GM23248 (cell line): ENCODE results near the gene MYOM3. TPM values are rescaled to one million over a fixed set of nuclear protein-coding genes. Genes with fewer than 3 reads are reported as not detected.

Experiments used
- DNase-seq: peaks from one replicate; pipeline ENCODE4 v3.0.0-alpha.2; 2015
- H2AFZ ChIP-seq: fragments of 200-600 bp; sonication (generic); 2 replicates; pipeline ENCODE4 v1.6.1; 2016; ENCODE audit warnings: antibody characterized with exemption
- H3F3A ChIP-seq: fragments of 200-600 bp; sonication (generic); 2 replicates; pipeline ENCODE4 v1.6.1; 2016; ENCODE audit warnings: mild to moderate bottlenecking, antibody characterized with exemption, mixed run types; ENCODE audit not compliant: insufficient read depth
- H3K27ac ChIP-seq: fragments of 200-600 bp; sonication (generic); 2 replicates; pipeline ENCODE4 v1.5.1; 2016; ENCODE audit warnings: mild to moderate bottlenecking
- H3K27me3 ChIP-seq: fragments of 200-600 bp; sonication (generic); replicated peaks from 2 replicates; pipeline ENCODE4 v1.6.1; 2016; ENCODE audit warnings: mild to moderate bottlenecking; ENCODE audit not compliant: insufficient read depth
- H3K36me3 ChIP-seq: fragments of 200-600 bp; sonication (generic); 2 replicates; pipeline ENCODE4 v1.6.1; 2016; ENCODE audit warnings: low read depth, mild to moderate bottlenecking
- H3K4me1 ChIP-seq: fragments of 200-600 bp; sonication (generic); 2 replicates; pipeline ENCODE4 v1.6.1; 2016; ENCODE audit warnings: mild to moderate bottlenecking; ENCODE audit not compliant: insufficient read depth
- H3K4me2 ChIP-seq: fragments of 200-600 bp; sonication (generic); one replicate; pipeline ENCODE4 v1.6.1; 2016; ENCODE audit warnings: mild to moderate bottlenecking; ENCODE audit not compliant: unreplicated experiment
- H3K4me3 ChIP-seq: fragments of 200-600 bp; sonication (generic); 2 replicates; pipeline ENCODE4 v1.5.1; 2016; ENCODE audit warnings: mild to moderate bottlenecking
- H3K79me2 ChIP-seq: fragments of 200-600 bp; sonication (generic); 2 replicates; pipeline ENCODE4 v1.6.1; 2016; ENCODE audit warnings: mild to moderate bottlenecking; ENCODE audit not compliant: insufficient read depth
- H3K9ac ChIP-seq: fragments of 200-600 bp; sonication (generic); 2 replicates; pipeline ENCODE4 v1.6.1; 2016; ENCODE audit warnings: mild to moderate bottlenecking
- H3K9me2 ChIP-seq: fragments of 200-600 bp; sonication (generic); 2 replicates; pipeline ENCODE4 v1.6.1; 2016; ENCODE audit warnings: mixed run types, mild to moderate bottlenecking, moderate library complexity; ENCODE audit not compliant: insufficient read depth
- H3K9me3 ChIP-seq: fragments of 200-600 bp; sonication (generic); one replicate; pipeline ENCODE4 v1.6.1; 2017; ENCODE audit warnings: low read depth
- H4K20me1 ChIP-seq: fragments of 200-600 bp; sonication (generic); 2 replicates; pipeline ENCODE4 v1.6.0; 2016; ENCODE audit not compliant: insufficient read depth
- EZH2 ChIP-seq: fragments of 200-600 bp; sonication (generic); IDR thresholded peaks from 2 replicates; pipeline ENCODE4 v1.6.1; 2018; ENCODE audit warnings: antibody characterized with exemption, mild to moderate bottlenecking; ENCODE audit not compliant: insufficient read depth, poor library complexity, severe bottlenecking
- EZH2phosphoT487 ChIP-seq: fragments of 200-600 bp; sonication (generic); IDR thresholded peaks from 2 replicates; pipeline ENCODE4 v1.6.1; 2018; ENCODE audit warnings: antibody characterized with exemption, moderate library complexity, mild to moderate bottlenecking, low read depth; ENCODE audit not compliant: insufficient read depth
- WGBS, 2 experiments: methylation state at CpG; one replicate each; pipeline ENCODE4 v1.1.6; 2015 to 2017; ENCODE audit warnings: low lambda C conversion rate in 2 of 2, low coverage in 1 of 2; ENCODE audit errors: missing lambda C conversion rate in 2 of 2; 5-methylcytosine and 5-hydroxymethylcytosine counted together
- in situ Hi-C: fragments of 300-500 bp; cut with MboI; formaldehyde crosslinking; loops from 2 replicates; pipeline ENCODE4 v1.15.0; 2020
- polyA plus RNA-seq: library from polyadenylated mRNA; unstranded; fragments of >200 nt; fragmentation: Nextera tagmentation; extraction: Ambion mirVana; gene quantifications from 2 replicates; pipeline ENCODE4 v1.2.1, GENCODE V29; 2016
- total RNA-seq: library from RNA; depleted of rRNA; stranded (reverse); fragments of >200 nt; shearing (Covaris generic); gene quantifications from 2 replicates; pipeline ENCODE4 v1.2.3, GENCODE V29; 2014

MYOM3 gene
- total and polyA plus RNA-seq, 2 experiments from 2014 or later: 1.2 to 1.4 TPM

- 80 to 83% methylated on average over 4 of the region's 4 CpGs for WGBS, 2 experiments
- peak; percentile 73 for DNase-seq
- Histone ChIP-seq H3K27ac (no peak overlapping the region), H3K9ac (no peak overlapping the region), H3F3A (no peaks in the 10 kb centered on the region), H3K9me2 (no peaks in the 10 kb centered on the region), H3K4me2 (no peak overlapping the region), H3K9me3 (no peaks in the 10 kb centered on the region), H3K4me1 (peaks cover 6% of the 10 kb centered on the region), H3K79me2 (no peaks in the 10 kb centered on the region), H2AFZ (no peak overlapping the region), H3K27me3 (no peaks in the 10 kb centered on the region), H4K20me1 (no peaks in the 10 kb centered on the region), H3K36me3 (no peaks in the 10 kb centered on the region), H3K4me3 (no peak overlapping the region)
- in situ Hi-C loops: no loop called here
- TF ChIP-seq EZH2phosphoT487 (no peak), EZH2 (no peak)
These were observed 84.0 kb downstream of the MYOM3 start for GRCh38 chr1:24027838-24028468.

- H3K27ac ChIP-seq: peak overlapping the region; percentile 83
- in situ Hi-C loops: no loop called here
These were observed 89.2 kb downstream of the MYOM3 start for GRCh38 chr1:24022581-24023361.

GRCh38 chr1:24021403-24022266, 90.3 kb downstream of the MYOM3 start:
- no peaks in the 10 kb centered on the region for H3K9me3 ChIP-seq

More at GRCh38 chr1:24022581-24023361, 89.2 kb downstream of the MYOM3 start:
- WGBS, 2 experiments: 56 to 71% methylated on average over 4 of the region's 4 CpGs
- Histone ChIP-seq H3K79me2 (no peaks in the 10 kb centered on the region), H3K9me2 (no peaks in the 10 kb centered on the region), H3K4me1 (peaks cover 54% of the 10 kb centered on the region), H3F3A (peaks cover 33% of the 10 kb centered on the region), H4K20me1 (no peaks in the 10 kb centered on the region), H3K9ac (peak overlapping the region; percentile 62), H3K4me3 (0 out of 2 replicates have a peak overlapping the region, but pooled peaks have one; percentile 15), H2AFZ (peak overlapping the region; percentile 4; the same call in 1 of the 2 replicates), H3K9me3 (no peaks in the 10 kb centered on the region), H3K27me3 (no peaks in the 10 kb centered on the region), H3K36me3 (no peaks in the 10 kb centered on the region), H3K4me2 (peak overlapping the region; percentile 38)
- DNase-seq: peak; percentile 92
- no peak for TF ChIP-seq EZH2
- TF ChIP-seq EZH2phosphoT487: no peak

GRCh38 chr1:24020470-24020869, 91.5 kb downstream of the MYOM3 start:
- DNase-seq: peak; percentile 29
- Histone ChIP-seq H3K4me3 (no peak overlapping the region), H3K27ac (peak overlapping the region; percentile 98), H3K79me2 (no peaks in the 10 kb centered on the region), H3K9me2 (no peaks in the 10 kb centered on the region), H3K9ac (peak overlapping the region; percentile 85), H3K4me2 (peak overlapping the region; percentile 58), H3K36me3 (no peaks in the 10 kb centered on the region), H2AFZ (peak overlapping the region; percentile 48; the same call in 1 of the 2 replicates), H4K20me1 (no peaks in the 10 kb centered on the region), H3K27me3 (no peaks in the 10 kb centered on the region), H3F3A (peaks cover 43% of the 10 kb centered on the region), H3K4me1 (peaks cover 67% of the 10 kb centered on the region), H3K9me3 (no peaks in the 10 kb centered on the region)
- in situ Hi-C loops: no loop called here
- no peak for TF ChIP-seq EZH2phosphoT487
- TF ChIP-seq EZH2: no peak
- WGBS, 2 experiments: 50 to 60% methylated on average over 3 of the region's 3 CpGs

More at GRCh38 chr1:24021403-24022266, 90.3 kb downstream of the MYOM3 start:
- no peaks in the 10 kb centered on the region for H3K27me3 ChIP-seq
- 85 to 87% methylated on average over 7 of the region's 7 CpGs for WGBS, 2 experiments
- no peaks in the 10 kb centered on the region for H3K79me2 ChIP-seq
- no peak overlapping the region for H2AFZ ChIP-seq
- no peaks in the 10 kb centered on the region for H3K9me2 ChIP-seq
- H3K4me1 ChIP-seq: peaks cover 57% of the 10 kb centered on the region
- H4K20me1 ChIP-seq: no peaks in the 10 kb centered on the region
- peak overlapping the region; percentile 38 for H3K4me2 ChIP-seq
- H3K4me3 ChIP-seq: no peak overlapping the region
- in situ Hi-C loops: no loop called here
- peak overlapping the region; percentile 83 for H3K27ac ChIP-seq
- no peak for TF ChIP-seq EZH2
- no peak for TF ChIP-seq EZH2phosphoT487
- peaks cover 36% of the 10 kb centered on the region for H3F3A ChIP-seq
- H3K36me3 ChIP-seq: no peaks in the 10 kb centered on the region
- DNase-seq: peak; percentile 39
- H3K9ac ChIP-seq: peak overlapping the region; percentile 62
